Mucosa of rectum (tissue), 2 donors: ENCODE results near the gene RAB27A.

ENCODE experiments used
- H3K27ac ChIP-seq, 2 donors: one replicate each; pipeline ENCODE4 v1.7.0; 2013; ENCODE audit warnings: inconsistent platforms in 2 of 2, low read depth in 2 of 2, low read length in 2 of 2
- H3K27me3 ChIP-seq, 2 donors: one replicate each; pipeline ENCODE4 v1.7.0; 2013; ENCODE audit warnings: low read length in 2 of 2; ENCODE audit not compliant: control insufficient read depth in 2 of 2, insufficient read depth in 2 of 2
- H3K36me3 ChIP-seq, 2 donors: one replicate each; pipeline ENCODE4 v1.7.0; 2013; ENCODE audit warnings: low read length in 2 of 2; ENCODE audit not compliant: control insufficient read depth in 2 of 2, insufficient read depth in 2 of 2
- H3K4me1 ChIP-seq, 2 donors: one replicate each; pipeline ENCODE4 v1.7.0; 2013; ENCODE audit warnings: low read length in 2 of 2, mild to moderate bottlenecking in 1 of 2; ENCODE audit not compliant: control insufficient read depth in 2 of 2, insufficient read depth in 2 of 2
- H3K4me3 ChIP-seq, 2 donors: one replicate each; pipeline ENCODE4 v1.7.0; 2013; ENCODE audit warnings: low read length in 2 of 2
- H3K9ac ChIP-seq, 2 donors: one replicate each; pipeline ENCODE4 v1.7.0; 2013; ENCODE audit warnings: low read length in 2 of 2, low read depth in 1 of 2, mild to moderate bottlenecking in 1 of 2
- H3K9me3 ChIP-seq, 2 donors: one replicate each; pipeline ENCODE4 v1.7.0; 2013; ENCODE audit warnings: low read length in 2 of 2; ENCODE audit not compliant: control insufficient read depth in 2 of 2
- donor health status: healthy.
- donor health status: Normal muscosa, but diverticular disease.

Gene RAB27A

GRCh38 chr15:55204464-55204863, 85.1 kb downstream of the RAB27A start:
- Histone ChIP-seq H3K36me3 (no peaks in the 10 kb centered on the region), H3K27ac (no peak overlapping the region), H3K9ac (no peak overlapping the region), H3K27me3 (no peaks in the 10 kb centered on the region), H3K9me3 (no peaks in the 10 kb centered on the region), H3K4me1 (no peaks in the 10 kb centered on the region), H3K4me3 (no peak overlapping the region)

- Histone ChIP-seq H3K36me3 (no peaks in the 10 kb centered on the region), H3K4me1 (peaks cover 4% of the 10 kb centered on the region in 2 donors), H3K9ac (no peak overlapping the region), H3K27ac (no peak overlapping the region), H3K9me3 (no peaks in the 10 kb centered on the region), H3K4me3 (no peak overlapping the region), H3K27me3 (no peaks in the 10 kb centered on the region)
Measured at GRCh38 chr15:55202206-55202605, 87.4 kb downstream of the RAB27A start.

- Histone ChIP-seq H3K4me1 (peaks cover 13 to 21% of the 10 kb centered on the region in 2 donors), H3K9me3 (no peaks in the 10 kb centered on the region), H3K4me3 (no peak overlapping the region), H3K36me3 (no peaks in the 10 kb centered on the region), H3K27ac (no peak overlapping the region), H3K9ac (no peak overlapping the region), H3K27me3 (no peaks in the 10 kb centered on the region)
Measured at GRCh38 chr15:55198706-55199105, 90.9 kb downstream of the RAB27A start.

- Histone ChIP-seq H3K9ac (peak overlapping the region; percentile 91 to 95), H3K36me3 (no peaks in the 10 kb centered on the region), H3K27me3 (no peaks in the 10 kb centered on the region), H3K9me3 (no peaks in the 10 kb centered on the region), H3K4me1 (peaks cover 13 to 21% of the 10 kb centered on the region in 2 donors), H3K27ac (peak overlapping the region; percentile 89 to 93), H3K4me3 (peak overlapping the region; percentile 94 to 95)
Measured at GRCh38 chr15:55197719-55198118, 91.9 kb downstream of the RAB27A start.

GRCh38 chr15:55197362-55197705, 92.3 kb downstream of the RAB27A start:
- H3K27me3 ChIP-seq: no peaks in the 10 kb centered on the region
- peaks cover 0 to 3% of the 10 kb centered on the region in 2 donors for H3K36me3 ChIP-seq
- peak overlapping the region; percentile 89 to 93 for H3K27ac ChIP-seq
- no peaks in the 10 kb centered on the region for H3K9me3 ChIP-seq
- peak overlapping the region; percentile 91 to 95 for H3K9ac ChIP-seq
- peak overlapping the region; percentile 94 to 95 for H3K4me3 ChIP-seq
- peaks cover 13 to 21% of the 10 kb centered on the region in 2 donors for H3K4me1 ChIP-seq

GRCh38 chr15:55196458-55197361, 92.9 kb downstream of the RAB27A start, which contains the start of gene RSL24D1:
Gene RSL24D1 (minus strand): TSS chr15:55196941. CDS start chr15:55196890, 51 bp downstream.
- peak within 1 kb of the TSS; percentile 91 to 95 for H3K9ac ChIP-seq
- H3K27ac ChIP-seq: peak within 1 kb of the TSS; percentile 89 to 93
- H3K4me3 ChIP-seq: peak within 1 kb of the TSS; percentile 94 to 95
- peaks cover 6 to 9% of the 10 kb centered on the region in 2 donors for H3K36me3 ChIP-seq
- H3K9me3 ChIP-seq: no peaks in the 10 kb centered on the region
- H3K27me3 ChIP-seq: no peaks in the 10 kb centered on the region
- H3K4me1 ChIP-seq: peaks cover 13 to 21% of the 10 kb centered on the region in 2 donors

GRCh38 chr15:55195996-55196395, 93.6 kb downstream of the RAB27A start:
- Histone ChIP-seq H3K27me3 (no peaks in the 10 kb centered on the region), H3K36me3 (peaks cover 7 to 16% of the 10 kb centered on the region in 2 donors), H3K9me3 (no peaks in the 10 kb centered on the region), H3K4me3 (peak overlapping the region; percentile 94 to 95), H3K4me1 (peaks cover 13 to 21% of the 10 kb centered on the region in 2 donors), H3K9ac (peak overlapping the region; percentile 90 to 95), H3K27ac (peak overlapping the region; percentile 89 to 93)

- Histone ChIP-seq H3K4me1 (peaks cover 13 to 21% of the 10 kb centered on the region in 2 donors), H3K27ac (no peak overlapping the region), H3K4me3 (no peak overlapping the region), H3K9me3 (no peaks in the 10 kb centered on the region), H3K9ac (no peak overlapping the region), H3K36me3 (peaks cover 12 to 28% of the 10 kb centered on the region in 2 donors), H3K27me3 (no peaks in the 10 kb centered on the region)
Measured at GRCh38 chr15:55194256-55194655, 95.4 kb downstream of the RAB27A start.

- Histone ChIP-seq H3K27me3 (no peaks in the 10 kb centered on the region), H3K27ac (no peak overlapping the region), H3K36me3 (peaks cover 38 to 47% of the 10 kb centered on the region in 2 donors), H3K4me3 (no peak overlapping the region), H3K9ac (no peak overlapping the region), H3K4me1 (no peaks in the 10 kb centered on the region), H3K9me3 (no peaks in the 10 kb centered on the region)
Measured at GRCh38 chr15:55186331-55186730, 103.3 kb downstream of the RAB27A start.

- H3K27ac ChIP-seq: no peak overlapping the region
- no peaks in the 10 kb centered on the region for H3K9me3 ChIP-seq
- peaks cover 42 to 43% of the 10 kb centered on the region in 2 donors for H3K36me3 ChIP-seq
Measured at GRCh38 chr15:55183679-55184078, 105.9 kb downstream of the RAB27A start.

More at GRCh38 chr15:55183679-55184078, 105.9 kb downstream of the RAB27A start:
- Histone ChIP-seq H3K4me1 (no peaks in the 10 kb centered on the region), H3K4me3 (no peak overlapping the region), H3K9ac (no peak overlapping the region), H3K27me3 (no peaks in the 10 kb centered on the region)
